IMR-90 (cell line): ENCODE data around the gene POLR1H. TPM values are rescaled to one million over a fixed set of nuclear protein-coding genes. Genes with fewer than 3 reads are reported as not detected.

Source experiments
- ATAC-seq: fragments of 200-7000 bp; cut with Tn5 transposase; 2 replicates; pipeline ENCODE4 v1.9.1; 2020; ENCODE audit warnings: low read depth, mild to moderate bottlenecking, moderate library complexity
- BruUV-seq: library from RNA; stranded (reverse); fragments of 400-500 nt; replicated peaks from 2 replicates; lab custom pipeline; 2021; lab: Mats Ljungman, UMichigan
- CTCF ChIA-PET: fragments of 300-600 bp; formaldehyde crosslinking; extraction: SDS; loops from one replicate; lab custom pipeline; 2021; ENCODE audit warnings: antibody characterized with exemption; lab: Yijun Ruan, JAX
- POLR2A ChIA-PET: fragments of 300-600 bp; sonication (Branson Sonifier 250); formaldehyde crosslinking; loops from one replicate; lab custom pipeline; 2022; ENCODE audit warnings: antibody characterized with exemption; ENCODE audit not compliant: unreplicated experiment; lab: Charles Lee
- DNase-seq: peaks from one replicate; pipeline ENCODE4 v3.0.0; 2013
- H2AFZ ChIP-seq: replicated peaks from 2 replicates; pipeline ENCODE3; 2013; ENCODE audit warnings: low read length, mild to moderate bottlenecking; ENCODE audit not compliant: poor library complexity
- H2AK5ac ChIP-seq: 2 replicates; pipeline ENCODE4 v1.6.1; 2013; ENCODE audit warnings: low read depth, low read length, inconsistent platforms
- H2AK9ac ChIP-seq: replicated peaks from 2 replicates; pipeline ENCODE3; 2013; ENCODE audit warnings: mild to moderate bottlenecking, low read depth, low read length, moderate library complexity; ENCODE audit not compliant: poor library complexity
- H2BK120ac ChIP-seq: 2 replicates; pipeline ENCODE4 v1.6.1; 2013; ENCODE audit warnings: low read depth, low read length, inconsistent platforms
- H2BK15ac ChIP-seq: 3 replicates; pipeline ENCODE4 v1.6.1; 2013; ENCODE audit warnings: low read depth, low read length, inconsistent platforms
- H2BK20ac ChIP-seq: 2 replicates; pipeline ENCODE4 v1.6.1; 2013; ENCODE audit warnings: low read depth, mild to moderate bottlenecking, inconsistent platforms, low read length, moderate library complexity
- H2BK5ac ChIP-seq: 2 replicates; pipeline ENCODE4 v1.6.1; 2013; ENCODE audit warnings: mild to moderate bottlenecking, low read depth, low read length, inconsistent platforms; ENCODE audit not compliant: poor library complexity, severe bottlenecking
- H3K14ac ChIP-seq: replicated peaks from 2 replicates; pipeline ENCODE4 v1.6.1; 2013; ENCODE audit warnings: low read depth, low read length, inconsistent platforms
- H3K18ac ChIP-seq: 2 replicates; pipeline ENCODE4 v1.6.1; 2013; ENCODE audit warnings: low read depth, low read length, control low read depth
- H3K23ac ChIP-seq: 2 replicates; pipeline ENCODE4 v1.6.1; 2013; ENCODE audit warnings: low read depth, low read length, inconsistent platforms
- H3K27ac ChIP-seq: 2 replicates; pipeline ENCODE4 v1.5.1; 2013; ENCODE audit warnings: mild to moderate bottlenecking, control low read depth, low read length; ENCODE audit not compliant: insufficient read depth
- H3K27me3 ChIP-seq: 2 replicates; pipeline ENCODE4 v1.6.1; 2013; ENCODE audit warnings: low read length; ENCODE audit not compliant: control insufficient read depth, insufficient read depth
- H3K36me3 ChIP-seq: 2 replicates; pipeline ENCODE4 v1.6.1; 2013; ENCODE audit warnings: low read length, mixed read lengths; ENCODE audit not compliant: control insufficient read depth, insufficient read depth
- H3K4ac ChIP-seq: 2 replicates; pipeline ENCODE4 v1.6.1; 2013; ENCODE audit warnings: low read depth, low read length, inconsistent platforms
- H3K4me1 ChIP-seq: 2 replicates; pipeline ENCODE4 v1.6.1; 2013; ENCODE audit warnings: low read length, mixed read lengths; ENCODE audit not compliant: control insufficient read depth, insufficient read depth
- H3K4me2 ChIP-seq: 2 replicates; pipeline ENCODE4 v1.6.1; 2013; ENCODE audit warnings: low read depth, mild to moderate bottlenecking, control low read depth, low read length, moderate library complexity
- H3K4me3 ChIP-seq: 2 replicates; pipeline ENCODE4 v1.5.1; 2013; ENCODE audit warnings: low read depth, mild to moderate bottlenecking, control low read depth, low read length, moderate library complexity; ENCODE audit not compliant: insufficient read depth
- H3K56ac ChIP-seq: 2 replicates; pipeline ENCODE4 v1.6.1; 2013; ENCODE audit warnings: low read length, inconsistent platforms; ENCODE audit not compliant: insufficient read depth; ENCODE audit errors: extremely low read depth
- H3K79me1 ChIP-seq, 2 experiments: 2 replicates each; pipeline ENCODE4 v1.6.1; 2013; ENCODE audit warnings: low read length in 2 of 2, inconsistent platforms in 1 of 2, low read depth in 1 of 2
- H3K9ac ChIP-seq: 2 replicates; pipeline ENCODE4 v1.6.1; 2013; ENCODE audit warnings: low read depth, low read length, control low read depth
- H3K9me1 ChIP-seq: 2 replicates; pipeline ENCODE4 v1.6.1; 2013; ENCODE audit warnings: low read length, inconsistent platforms; ENCODE audit not compliant: insufficient read depth
- H3K9me3 ChIP-seq: 2 replicates; pipeline ENCODE4 v1.6.1; 2013; ENCODE audit warnings: low read length; ENCODE audit not compliant: control insufficient read depth, insufficient read depth
- H4K20me1 ChIP-seq: 2 replicates; pipeline ENCODE4 v1.6.1; 2013; ENCODE audit warnings: low read length, inconsistent platforms; ENCODE audit not compliant: insufficient read depth
- H4K5ac ChIP-seq: 2 replicates; pipeline ENCODE4 v1.6.1; 2013; ENCODE audit warnings: mild to moderate bottlenecking, low read depth, low read length, control low read depth
- H4K8ac ChIP-seq, 2 experiments: 2 replicates each; pipeline ENCODE4 v1.6.1; 2013; ENCODE audit warnings: low read depth in 2 of 2, low read length in 2 of 2, control low read depth in 1 of 2, inconsistent platforms in 1 of 2
- H4K91ac ChIP-seq: 2 replicates; pipeline ENCODE4 v1.6.1; 2013; ENCODE audit warnings: low read depth, low read length, inconsistent platforms; ENCODE audit not compliant: insufficient read depth
- BHLHE40 ChIP-seq: fragments of 150-350 bp; IDR thresholded peaks from 2 replicates; pipeline ENCODE4 v1.6.1; 2016; ENCODE audit warnings: mild to moderate bottlenecking, low read depth, low read length
- CEBPB ChIP-seq: IDR thresholded peaks from 2 replicates; pipeline ENCODE4 v1.6.1; 2012; ENCODE audit warnings: low read depth, low read length, improper control_type of control experiment
- CHD1 ChIP-seq: IDR thresholded peaks from 2 replicates; pipeline ENCODE4 v1.6.1; 2012; ENCODE audit warnings: low read depth, low read length, improper control_type of control experiment
- CTCF ChIP-seq: conservative IDR thresholded peaks from 2 replicates; pipeline ENCODE4 v1.5.1; 2012; ENCODE audit warnings: mild to moderate bottlenecking, low read depth, low read length, improper control_type of control experiment
- ELK1 ChIP-seq: fragments of 150-350 bp; IDR thresholded peaks from 2 replicates; pipeline ENCODE4 v1.6.1; 2016; ENCODE audit warnings: low read depth, mild to moderate bottlenecking, low read length, moderate library complexity, borderline replicate concordance
- FOS ChIP-seq: fragments of 150-350 bp; IDR thresholded peaks from 2 replicates; pipeline ENCODE4 v1.6.1; 2016; ENCODE audit warnings: low read depth, low read length
- MAFK ChIP-seq: IDR thresholded peaks from 2 replicates; pipeline ENCODE4 v1.6.1; 2012; ENCODE audit warnings: low read depth, low read length, improper control_type of control experiment
- MAZ ChIP-seq: IDR thresholded peaks from 2 replicates; pipeline ENCODE4 v1.6.1; 2012; ENCODE audit warnings: low read depth, mild to moderate bottlenecking, low read length, improper control_type of control experiment, moderate library complexity, borderline replicate concordance
- MXI1 ChIP-seq: IDR thresholded peaks from 2 replicates; pipeline ENCODE4 v1.6.1; 2012; ENCODE audit warnings: low read depth, mild to moderate bottlenecking, low read length, moderate library complexity, borderline replicate concordance
- NFE2L2 ChIP-seq: fragments of 150-350 bp; IDR thresholded peaks from 2 replicates; pipeline ENCODE4 v1.6.1; 2016; ENCODE audit warnings: low read depth, mild to moderate bottlenecking, low read length
- POLR2A ChIP-seq: IDR thresholded peaks from 2 replicates; pipeline ENCODE4 v1.6.1; 2012; ENCODE audit warnings: mild to moderate bottlenecking, low read depth, low read length
- RAD21 ChIP-seq: IDR thresholded peaks from 2 replicates; pipeline ENCODE4 v1.6.1; 2012; ENCODE audit warnings: low read length, improper control_type of control experiment
- RCOR1 ChIP-seq: IDR thresholded peaks from 2 replicates; pipeline ENCODE4 v1.6.1; 2012; ENCODE audit warnings: mild to moderate bottlenecking, low read length, improper control_type of control experiment; ENCODE audit not compliant: insufficient replicate concordance
- RFX5 ChIP-seq: IDR thresholded peaks from 2 replicates; pipeline ENCODE4 v1.8.0; 2012; ENCODE audit warnings: low read depth, mild to moderate bottlenecking, low read length, moderate library complexity
- SMC3 ChIP-seq: fragments of 150-350 bp; IDR thresholded peaks from 2 replicates; pipeline ENCODE4 v1.6.1; 2016; ENCODE audit warnings: low read depth, mild to moderate bottlenecking, antibody characterized with exemption, low read length, moderate library complexity
- USF2 ChIP-seq: fragments of 150-350 bp; IDR thresholded peaks from 2 replicates; pipeline ENCODE4 v1.6.1; 2017; ENCODE audit warnings: mild to moderate bottlenecking, antibody characterized with exemption, low read length, low read depth
- WGBS, 2 experiments: methylation state at CpG; one replicate each; pipeline versions ENCODE4 v1.1.5 to v1.1.7; 2013; ENCODE audit warnings: missing lambda C conversion rate in 2 of 2; ENCODE audit not compliant: insufficient read length in 1 of 2; ENCODE audit errors: extremely low coverage in 2 of 2; 5-methylcytosine and 5-hydroxymethylcytosine counted together
- dilution Hi-C: fragments of 300-500 bp; cut with HindIII; formaldehyde crosslinking; loops from one replicate; pipeline ENCODE4 v1.14.3; 2018; ENCODE audit warnings: low sequenced_read_pairs; ENCODE audit not compliant: unreplicated experiment
- in situ Hi-C: fragments of 300-500 bp; cut with MboI; formaldehyde crosslinking; loops from 3 replicates; pipeline ENCODE4 v1.14.3; 2019; ENCODE audit warnings: low sequenced_read_pairs, inconsistent platforms, mixed read lengths
- intact Hi-C: fragments of 100-400 bp; cut with micrococcal nuclease; formaldehyde crosslinking; loops from 2 replicates; pipeline ENCODE4 v1.10.0; 2022
- polyA plus RNA-seq, 3 experiments: library from polyadenylated mRNA; depleted of rRNA; stranded (reverse); fragments of >200 nt; gene quantifications; 2 replicates each; pipeline ENCODE4 v1.2.3, GENCODE V29; 2012; ENCODE audit warnings: low replicate concordance in 1 of 3
- total RNA-seq: library from RNA; depleted of rRNA; stranded (reverse); fragments of >200 nt; gene quantifications from 2 replicates; pipeline ENCODE4 v1.2.3, GENCODE V29; 2012

Gene POLR1H
- total and polyA plus RNA-seq, 2 of the 4 experiments (the other 2 are of a cell fraction): 24.6 to 34.6 TPM

- Histone ChIP-seq H3K79me1 (no peaks in the 10 kb centered on the region), H4K5ac (no peak overlapping the region), H2AK5ac (no peak overlapping the region), H4K20me1 (no peaks in the 10 kb centered on the region), H4K91ac (no peak overlapping the region), H3K4ac (no peak overlapping the region), H3K4me3 (no peak overlapping the region), H3K4me1 (no peaks in the 10 kb centered on the region; the same call in 1 of the 2 replicates), H3K14ac (no peak overlapping the region), H3K9me1 (peaks cover 4% of the 10 kb centered on the region; the same call in 1 of the 2 replicates), H3K56ac (no peak overlapping the region), H2AK9ac (no peak overlapping the region), H3K36me3 (peaks cover 1% of the 10 kb centered on the region; the same call in 1 of the 2 replicates), H3K18ac (no peak overlapping the region), H3K23ac (no peak overlapping the region), H2BK120ac (no peak overlapping the region), H3K4me2 (no peak overlapping the region), H3K9me3 (no peaks in the 10 kb centered on the region), H2BK15ac (no peak overlapping the region), H3K27me3 (no peaks in the 10 kb centered on the region), H3K27ac (no peak overlapping the region), H2BK5ac (no peak overlapping the region), H2AFZ (no peak overlapping the region), H2BK20ac (no peak overlapping the region), H4K8ac (no peak overlapping the region), H3K9ac (no peak overlapping the region)
- TF ChIP-seq USF2 (no peak), NFE2L2 (no peak), RFX5 (no peak), ELK1 (no peak), FOS (no peak), MAFK (no peak), BHLHE40 (no peak), POLR2A (no peak), MAZ (no peak), RCOR1 (no peak), MXI1 (no peak), CEBPB (no peak), CTCF (no peak), RAD21 (no peak), SMC3 (no peak), CHD1 (no peak)
- ChIA-PET POLR2A (no interaction called here), CTCF (no interaction called here)
- ATAC-seq (no peak), DNase-seq (no peak)
- intact Hi-C loops: no loop called here
- in situ Hi-C loops: no loop called here
- dilution Hi-C loops: no loop called here
- no CpG with 5 or more reads among the region's 1 CpG for WGBS, 2 experiments
- BruUV-seq: no TSS peak
Measured at GRCh38 chr6:30035784-30036183, 25.3 kb upstream of the POLR1H start.
